Keratinocyte (primary cell): ENCODE data around the gene EYS.

Source experiments
- EZH2 ChIP-seq: IDR thresholded peaks from one replicate; pipeline ENCODE4 v1.6.1; 2012; ENCODE audit warnings: inconsistent platforms, mild to moderate bottlenecking, low read length, moderate library complexity
- TF ChIP-seq, protein P1 (sequence below), 3 experiments: IDR thresholded peaks in 1 of 3; conservative IDR thresholded peaks in 1 of 3; optimal IDR thresholded peaks in 1 of 3; 2 replicates in 2 of 3; 3 replicates in 1 of 3; pipeline versions ENCODE3 to v1.5.1; 2011; ENCODE audit warnings: low read length in 3 of 3, mild to moderate bottlenecking in 3 of 3, moderate library complexity in 2 of 3, control low read depth in 1 of 3, inconsistent platforms in 1 of 3; ENCODE audit not compliant: insufficient read depth in 2 of 3; ENCODE audit errors: extremely low read depth in 1 of 3

DNA sequence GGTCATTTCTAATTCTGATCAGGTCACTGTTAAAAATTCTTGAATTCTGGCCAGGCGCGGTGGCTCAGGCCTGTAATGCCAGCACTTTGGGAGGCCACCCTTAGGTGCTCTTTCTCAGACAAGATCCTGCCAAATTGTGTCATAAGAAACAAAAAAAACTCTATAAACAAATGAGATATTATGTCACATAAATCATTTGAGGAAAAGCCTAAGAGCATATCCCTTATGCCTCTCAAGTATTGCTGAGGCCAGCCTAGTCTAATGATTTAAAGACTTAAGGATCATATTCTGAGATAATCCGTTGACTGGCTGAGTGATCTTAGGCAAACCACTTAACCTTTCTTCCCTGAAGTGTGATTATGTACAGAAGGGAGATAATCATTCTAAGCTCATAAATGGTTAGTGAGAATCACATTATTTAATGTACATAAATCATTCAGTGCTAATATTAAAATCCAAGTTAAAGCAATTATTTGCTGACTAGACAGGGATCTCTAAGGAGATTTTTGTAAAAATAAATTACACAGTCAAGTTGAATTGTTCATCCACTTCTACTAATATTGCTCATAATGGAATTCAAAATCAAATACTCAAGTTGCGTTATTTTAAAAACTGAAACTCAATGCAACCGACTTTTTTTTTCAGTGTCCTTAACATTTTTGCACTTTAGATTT lies 1706.1 kb downstream of the EYS start:
- TF ChIP-seq, protein P1, sequence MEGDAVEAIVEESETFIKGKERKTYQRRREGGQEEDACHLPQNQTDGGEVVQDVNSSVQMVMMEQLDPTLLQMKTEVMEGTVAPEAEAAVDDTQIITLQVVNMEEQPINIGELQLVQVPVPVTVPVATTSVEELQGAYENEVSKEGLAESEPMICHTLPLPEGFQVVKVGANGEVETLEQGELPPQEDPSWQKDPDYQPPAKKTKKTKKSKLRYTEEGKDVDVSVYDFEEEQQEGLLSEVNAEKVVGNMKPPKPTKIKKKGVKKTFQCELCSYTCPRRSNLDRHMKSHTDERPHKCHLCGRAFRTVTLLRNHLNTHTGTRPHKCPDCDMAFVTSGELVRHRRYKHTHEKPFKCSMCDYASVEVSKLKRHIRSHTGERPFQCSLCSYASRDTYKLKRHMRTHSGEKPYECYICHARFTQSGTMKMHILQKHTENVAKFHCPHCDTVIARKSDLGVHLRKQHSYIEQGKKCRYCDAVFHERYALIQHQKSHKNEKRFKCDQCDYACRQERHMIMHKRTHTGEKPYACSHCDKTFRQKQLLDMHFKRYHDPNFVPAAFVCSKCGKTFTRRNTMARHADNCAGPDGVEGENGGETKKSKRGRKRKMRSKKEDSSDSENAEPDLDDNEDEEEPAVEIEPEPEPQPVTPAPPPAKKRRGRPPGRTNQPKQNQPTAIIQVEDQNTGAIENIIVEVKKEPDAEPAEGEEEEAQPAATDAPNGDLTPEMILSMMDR (optimal IDR thresholded peaks at IDR 0.05 in 1 of 3, IDR thresholded peaks at IDR 0.05 in 1 of 3, conservative IDR thresholded peaks at IDR 0.05 in 1 of 3; ENCODE audit: extremely low read depth in 1 of 3, insufficient read depth in 2 of 3, low read length in 3 of 3) = no peak
- no peak for TF ChIP-seq EZH2
